Testis (tissue), 2 donors: ENCODE measurements around the gene KRTAP10-1.

Source experiments
- POLR2A ChIP-seq: fragments of 450-650 bp; IDR thresholded peaks from one replicate; pipeline ENCODE4 v1.6.1; 2017; ENCODE audit warnings: antibody characterized with exemption, mild to moderate bottlenecking, moderate library complexity
- TF ChIP-seq, protein P1 (sequence below), 3 experiments: fragments of 450-650 bp in 2 of 3; fragments of 200-600 bp in 1 of 3; sonication (generic) in 1 of 3; IDR thresholded peaks; one replicate each; pipeline ENCODE4 v1.5.1; 2016 to 2019; ENCODE audit warnings: antibody characterized with exemption in 3 of 3, mild to moderate bottlenecking in 2 of 3, moderate library complexity in 1 of 3

GRCh38 chr21:44516342-44516741, 23.7 kb downstream of the KRTAP10-1 start:
- TF ChIP-seq, protein P1, sequence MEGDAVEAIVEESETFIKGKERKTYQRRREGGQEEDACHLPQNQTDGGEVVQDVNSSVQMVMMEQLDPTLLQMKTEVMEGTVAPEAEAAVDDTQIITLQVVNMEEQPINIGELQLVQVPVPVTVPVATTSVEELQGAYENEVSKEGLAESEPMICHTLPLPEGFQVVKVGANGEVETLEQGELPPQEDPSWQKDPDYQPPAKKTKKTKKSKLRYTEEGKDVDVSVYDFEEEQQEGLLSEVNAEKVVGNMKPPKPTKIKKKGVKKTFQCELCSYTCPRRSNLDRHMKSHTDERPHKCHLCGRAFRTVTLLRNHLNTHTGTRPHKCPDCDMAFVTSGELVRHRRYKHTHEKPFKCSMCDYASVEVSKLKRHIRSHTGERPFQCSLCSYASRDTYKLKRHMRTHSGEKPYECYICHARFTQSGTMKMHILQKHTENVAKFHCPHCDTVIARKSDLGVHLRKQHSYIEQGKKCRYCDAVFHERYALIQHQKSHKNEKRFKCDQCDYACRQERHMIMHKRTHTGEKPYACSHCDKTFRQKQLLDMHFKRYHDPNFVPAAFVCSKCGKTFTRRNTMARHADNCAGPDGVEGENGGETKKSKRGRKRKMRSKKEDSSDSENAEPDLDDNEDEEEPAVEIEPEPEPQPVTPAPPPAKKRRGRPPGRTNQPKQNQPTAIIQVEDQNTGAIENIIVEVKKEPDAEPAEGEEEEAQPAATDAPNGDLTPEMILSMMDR (IDR thresholded peaks at IDR 0.05): no peak
- TF ChIP-seq POLR2A: no peak
